HG02943 (cell line): ENCODE data around the gene HMCN1.
A peak's percentile ranks its signal among the peaks of the same experiment; 100 is the strongest.

Source experiments
- ATAC-seq: cut with Tn5 transposase; IDR thresholded peaks from one replicate; pipeline ENCODE4 v1.9.1; 2021; ENCODE audit warnings: mild to moderate bottlenecking, low read depth, moderate library complexity; ENCODE audit not compliant: unreplicated experiment

HMCN1 gene

GRCh38 chr1:186059752-186060151 is 325.6 kb downstream of the HMCN1 start:
- ATAC-seq = no peak

GRCh38 chr1:186060226-186060625 is 326.0 kb downstream of the HMCN1 start:
- no peak for ATAC-seq

GRCh38 chr1:186063091-186063657 is 329.0 kb downstream of the HMCN1 start:
- ATAC-seq = no peak

- no peak for ATAC-seq
Measured at GRCh38 chr1:186066411-186066810, 332.2 kb downstream of the HMCN1 start.

- ATAC-seq = no peak
Measured at GRCh38 chr1:186073697-186074096, 339.5 kb downstream of the HMCN1 start.

GRCh38 chr1:186076006-186076405 is 341.8 kb downstream of the HMCN1 start:
- no peak for ATAC-seq

- peak; percentile 82 for ATAC-seq
Measured at GRCh38 chr1:186078245-186078644, 344.1 kb downstream of the HMCN1 start.

GRCh38 chr1:186079084-186079684 is 345.0 kb downstream of the HMCN1 start:
- ATAC-seq = no peak

- peak; percentile 64 for ATAC-seq
Measured at GRCh38 chr1:186082235-186082937, 348.2 kb downstream of the HMCN1 start.

GRCh38 chr1:186086583-186086982 is 352.4 kb downstream of the HMCN1 start:
- ATAC-seq = no peak

- no peak for ATAC-seq
Measured at GRCh38 chr1:186089940-186090339, 355.7 kb downstream of the HMCN1 start.

GRCh38 chr1:186091222-186091720 is 357.1 kb downstream of the HMCN1 start:
- no peak for ATAC-seq

GRCh38 chr1:186093437-186093836 is 359.2 kb downstream of the HMCN1 start:
- ATAC-seq = no peak

GRCh38 chr1:186094172-186094571 is 360.0 kb downstream of the HMCN1 start:
- ATAC-seq = no peak

- ATAC-seq = no peak
Measured at GRCh38 chr1:186099336-186100104, 365.3 kb downstream of the HMCN1 start.

GRCh38 chr1:186102107-186102506 is 367.9 kb downstream of the HMCN1 start:
- ATAC-seq = no peak

GRCh38 chr1:186102547-186103148 is 368.5 kb downstream of the HMCN1 start:
- no peak for ATAC-seq

GRCh38 chr1:186104459-186104858 is 370.3 kb downstream of the HMCN1 start:
- ATAC-seq = no peak

GRCh38 chr1:186112280-186112679 is 378.1 kb downstream of the HMCN1 start:
- ATAC-seq = no peak

- no peak for ATAC-seq
Measured at GRCh38 chr1:186113461-186113860, 379.3 kb downstream of the HMCN1 start.

GRCh38 chr1:186118724-186119123 is 384.5 kb downstream of the HMCN1 start:
- no peak for ATAC-seq
